Hematopoietic multipotent progenitor cell treated with erythropoietin and hydrocortisone succinate and interleukin-3 and kit ligand, for 15 days (in vitro differentiated cells): ENCODE measurements around the gene ARL11.
"Not testable (repeated sequence)": the region's sequence is repeated elsewhere in the genome, so short reads cannot be mapped to it uniquely, and the experiment has no call there.

ENCODE experiments used
- DNase-seq: peaks from one replicate; pipeline ENCODE4 v3.0.0-alpha.2; 2015; ENCODE audit warnings: low spot score

The ARL11 gene

DNA sequence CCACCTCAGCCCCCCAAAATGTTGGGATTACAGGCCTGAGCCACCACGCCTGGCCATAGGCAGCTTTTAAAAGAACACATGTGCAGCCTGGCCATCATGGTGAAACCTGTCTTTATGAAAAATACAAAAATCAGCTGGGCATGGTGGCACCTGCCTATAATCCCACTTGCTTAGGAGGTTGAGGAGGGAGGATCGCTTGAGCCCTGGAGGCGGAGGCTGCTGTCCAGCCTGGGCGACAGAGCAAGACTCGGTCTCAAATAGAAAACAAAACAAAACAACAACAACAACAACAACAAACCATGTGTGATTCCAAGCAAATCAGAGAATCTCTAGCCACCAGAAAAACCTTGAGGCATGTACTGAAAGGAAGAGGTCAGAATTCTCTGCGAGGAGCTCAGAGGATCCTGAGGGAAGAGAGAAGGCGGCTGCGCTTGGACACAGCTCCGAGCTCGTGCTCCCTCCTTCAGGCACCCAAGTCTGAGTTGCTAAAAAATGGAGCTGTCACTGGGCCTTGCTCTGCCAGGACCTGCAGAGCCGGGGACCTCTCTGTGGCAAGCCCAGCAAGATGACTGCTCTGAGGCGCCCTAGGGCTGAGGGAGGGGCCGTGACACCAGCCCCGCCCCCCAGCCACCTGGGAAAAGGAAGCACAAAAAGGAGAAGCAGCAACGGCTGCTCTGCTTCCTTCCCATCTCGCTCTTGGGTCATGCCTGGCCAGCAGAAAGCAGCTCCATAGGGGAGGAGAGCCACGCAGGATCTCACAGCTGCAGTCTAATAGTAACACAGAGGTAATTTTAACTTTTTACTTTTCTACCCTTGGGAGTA is at the start of gene ARL11:
TSS of gene ARL11 (plus strand) at position 677 of the 822 bp plus-strand sequence. CDS start 1,941 bp downstream, outside the sequence.
- no peak for DNase-seq

GRCh38 chr13:49579501-49579900 is 48.8 kb upstream of the ARL11 start:
- no peak for DNase-seq

DNA sequence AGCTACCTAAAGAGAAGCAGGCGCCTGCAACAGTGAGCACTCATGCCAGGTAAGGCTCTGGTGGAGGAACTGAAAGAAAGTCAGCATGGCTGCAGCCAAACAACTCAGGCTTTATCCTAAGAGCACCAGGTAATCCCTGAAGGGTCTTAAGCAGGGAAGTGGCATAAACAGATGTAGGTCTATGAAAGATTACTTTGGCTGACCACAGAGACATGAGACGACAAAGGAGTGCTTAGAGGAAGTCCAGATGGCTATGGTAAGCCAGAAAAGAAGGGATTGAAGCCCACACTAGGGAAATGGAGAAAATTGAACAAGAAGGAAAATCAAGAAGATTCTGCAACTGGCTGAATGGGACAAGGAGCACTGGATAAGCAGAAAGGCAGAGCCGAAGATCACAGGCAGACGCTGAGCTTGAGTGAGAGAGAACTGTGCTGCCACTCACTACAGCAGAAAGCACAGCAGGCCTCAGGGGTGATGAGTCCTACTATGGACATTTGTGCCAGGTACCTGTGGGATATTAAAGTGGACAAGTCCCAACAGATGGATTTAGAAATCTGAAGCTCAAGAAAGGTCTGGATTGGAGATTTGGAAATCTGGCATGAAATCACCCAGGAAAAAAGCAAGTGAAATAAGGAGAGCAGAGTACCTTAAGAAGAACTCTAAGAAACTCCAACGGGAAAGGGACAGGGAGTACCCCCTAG is 47.2 kb upstream of the ARL11 start:
- DNase-seq = no peak

GRCh38 chr13:49584771-49585182 is 43.5 kb upstream of the ARL11 start:
- DNase-seq = no peak

- peak; percentile 74 for DNase-seq
Measured at GRCh38 chr13:49585220-49586157, 42.8 kb upstream of the ARL11 start, which contains the start of gene RCBTB1. Gene RCBTB1 (minus strand): TSS chr13:49585558. CDS start chr13:49567279, 18,279 bp downstream.

- no peak for DNase-seq
Measured at GRCh38 chr13:49586717-49587116, 41.6 kb upstream of the ARL11 start.

GRCh38 chr13:49587311-49587847 is 40.9 kb upstream of the ARL11 start:
- no peak for DNase-seq

DNA sequence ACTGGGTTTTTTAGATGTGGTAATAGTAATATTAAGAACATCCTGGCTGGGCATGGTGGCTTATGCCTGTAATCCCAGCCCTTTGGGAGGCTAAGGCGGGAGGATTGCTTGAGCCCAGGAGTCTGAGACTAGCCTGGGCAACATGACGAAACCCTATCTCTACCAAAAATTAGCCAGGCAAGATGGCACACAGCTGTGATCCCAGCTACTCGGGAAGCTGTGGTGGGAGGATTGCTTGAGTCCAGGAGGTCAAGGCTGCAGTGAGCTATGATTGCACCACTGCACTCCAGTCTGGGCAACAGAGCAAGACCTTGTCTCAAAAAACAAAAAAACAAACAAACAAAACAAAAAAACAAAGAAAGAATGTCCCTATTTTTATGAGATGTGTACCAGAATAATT is 37.6 kb upstream of the ARL11 start:
- DNase-seq = not testable (repeated sequence)

GRCh38 chr13:49593876-49594275 is 34.4 kb upstream of the ARL11 start:
- not testable (repeated sequence) for DNase-seq

GRCh38 chr13:49594576-49594975 is 33.7 kb upstream of the ARL11 start:
- DNase-seq = no peak

DNA sequence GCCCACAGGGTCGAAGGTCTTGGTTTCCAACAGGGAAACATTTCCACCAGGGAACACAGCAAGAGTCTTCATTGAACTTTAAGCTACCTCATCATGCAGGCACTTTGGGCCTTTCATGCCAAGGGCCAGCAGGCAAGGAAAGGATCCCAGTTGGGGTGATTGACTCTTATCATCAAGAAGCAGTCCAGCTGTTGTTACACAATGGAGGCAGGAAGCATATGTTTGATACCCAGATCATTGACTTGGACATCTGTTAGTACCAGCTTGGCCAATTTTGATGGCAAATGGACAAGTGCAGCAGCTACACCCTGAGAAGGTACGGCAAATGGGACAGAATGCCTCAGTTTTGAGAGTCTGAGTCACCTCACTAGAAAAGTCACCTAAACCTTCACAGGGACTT is 32.1 kb upstream of the ARL11 start:
- DNase-seq = no peak

DNA sequence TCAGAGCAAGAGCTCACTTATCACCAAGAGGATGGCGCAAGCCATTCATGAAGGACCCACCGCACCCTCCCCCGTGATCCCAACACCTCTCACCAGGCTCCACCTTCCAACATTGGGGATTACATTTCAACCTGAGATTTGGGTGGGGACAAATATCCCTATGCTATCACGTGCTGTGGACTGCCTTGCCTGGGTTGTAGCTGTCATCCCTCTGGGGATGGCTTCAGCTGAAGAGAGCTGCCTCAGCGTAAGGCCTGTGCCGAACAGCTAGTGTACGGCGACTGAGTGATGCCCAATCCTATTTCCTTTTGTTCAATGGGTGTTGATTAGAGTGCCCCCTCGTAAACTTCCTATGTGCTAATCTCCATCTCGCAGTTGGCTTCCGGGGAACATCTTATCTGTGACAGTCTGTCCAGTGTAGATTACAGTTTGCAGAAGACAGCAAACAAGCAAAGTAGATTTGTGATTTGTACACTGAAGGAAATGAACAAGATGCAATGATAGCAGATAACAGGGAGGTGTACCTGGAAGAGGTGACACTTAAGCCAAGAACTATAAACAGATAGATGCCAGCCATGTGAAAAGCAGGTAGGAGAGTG is 31.2 kb upstream of the ARL11 start:
- no peak for DNase-seq

DNA sequence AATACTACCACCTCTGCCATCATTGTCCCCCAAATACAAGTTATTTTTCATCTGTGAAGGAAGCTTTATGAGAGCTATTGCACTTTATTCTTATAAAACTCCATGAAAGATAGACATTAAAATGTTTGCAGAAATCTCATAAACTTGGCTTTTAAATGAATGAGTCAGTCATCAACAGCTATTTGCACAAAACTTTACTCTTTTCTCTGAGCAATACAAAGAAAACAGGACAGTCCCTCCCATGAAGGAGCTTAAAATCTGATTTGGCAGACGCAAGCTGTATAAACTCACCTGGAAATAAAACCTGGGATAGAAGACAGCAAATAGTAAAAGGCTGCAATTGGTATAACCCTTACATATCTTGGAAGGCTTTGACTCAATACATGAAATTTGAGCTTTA is 26.3 kb upstream of the ARL11 start:
- DNase-seq = no peak

GRCh38 chr13:49602615-49603014 is 25.7 kb upstream of the ARL11 start:
- DNase-seq = not testable (repeated sequence)

DNA sequence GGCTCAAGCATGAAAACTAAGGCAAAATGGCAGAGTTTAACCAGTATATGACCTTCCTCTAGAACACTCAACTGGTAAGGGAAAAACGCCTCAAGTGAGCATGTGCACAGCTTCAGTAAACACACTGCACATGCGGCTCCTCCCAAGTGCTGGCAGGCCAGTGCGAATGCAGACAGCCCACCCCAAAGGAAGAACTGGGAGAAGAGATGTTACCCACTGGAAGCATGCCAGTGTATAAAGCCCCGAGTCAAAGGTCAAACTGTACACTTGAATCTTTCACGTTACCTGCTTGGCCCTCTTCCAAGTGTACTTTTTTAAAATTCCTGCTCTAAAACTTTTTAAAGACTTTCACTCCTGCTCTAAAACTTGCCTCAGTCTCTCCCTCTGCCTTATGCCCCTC is 23.7 kb upstream of the ARL11 start:
- DNase-seq = no peak

GRCh38 chr13:49606747-49607648 is 21.3 kb upstream of the ARL11 start:
- DNase-seq = peak; percentile 78

DNA sequence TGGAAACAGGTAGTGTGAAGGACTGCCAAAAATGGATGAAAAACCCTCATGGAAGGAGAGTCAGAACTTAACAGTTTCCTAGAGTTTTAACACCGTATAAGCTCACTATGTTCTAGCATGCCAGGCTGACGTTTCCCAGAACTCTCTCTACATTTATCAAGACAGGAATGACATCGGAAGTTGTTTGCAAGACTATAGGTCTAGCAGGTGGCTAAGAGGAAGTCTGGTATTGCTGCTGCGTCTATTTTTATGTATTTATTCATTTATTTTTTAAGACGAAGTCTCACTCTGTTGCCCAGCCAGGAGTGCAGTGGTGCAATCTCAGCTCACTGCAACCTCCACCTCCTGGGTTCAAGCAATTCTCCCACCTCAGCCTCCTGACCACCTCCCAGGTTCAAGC is 20.5 kb upstream of the ARL11 start:
- DNase-seq = no peak

GRCh38 chr13:49608651-49609331 is 19.5 kb upstream of the ARL11 start:
- DNase-seq = no peak

GRCh38 chr13:49610176-49610575 is 18.1 kb upstream of the ARL11 start:
- no peak for DNase-seq

GRCh38 chr13:49612042-49612441 is 16.3 kb upstream of the ARL11 start:
- DNase-seq = not testable (repeated sequence)
